Body of pancreas (tissue), 4 donors: ENCODE measurements around the gene MAP3K9. TPM values are rescaled to one million over a fixed set of nuclear protein-coding genes. Genes with fewer than 3 reads are reported as not detected.

Source experiments
- ATAC-seq: fragments of 150-250 bp; one replicate; pipeline ENCODE4 v1.9.1; 2016
- DNase-seq, 4 donors: peaks; one replicate each; pipeline ENCODE4 v3.0.0-alpha.2; 2019
- H3K27ac ChIP-seq, 4 donors: fragments of 200-600 bp; sonication (generic); 1 replicate in 3 of 4; 2 replicates in 1 of 4; pipeline versions ENCODE4 v1.5.1 to v1.6.1; 2016 to 2019; ENCODE audit warnings: mild to moderate bottlenecking in 1 of 4, mixed read lengths in 1 of 4, moderate library complexity in 1 of 4
- H3K27me3 ChIP-seq, 2 donors: fragments of 200-600 bp; sonication (generic); one replicate each; pipeline ENCODE4 v1.6.0; 2016; ENCODE audit warnings: mild to moderate bottlenecking in 1 of 2
- H3K36me3 ChIP-seq, 2 donors: fragments of 200-600 bp; sonication (generic); replicated peaks in 1 of 2; 2 replicates each; pipeline ENCODE4 v1.5.1; 2016; ENCODE audit warnings: low read depth in 2 of 2; ENCODE audit not compliant: insufficient read depth in 1 of 2
- H3K4me1 ChIP-seq: fragments of 200-600 bp; sonication (generic); one replicate; pipeline ENCODE4 v1.6.0; 2016
- H3K4me3 ChIP-seq, 2 donors: fragments of 200-600 bp; sonication (generic); 1 replicate in 1 of 2; 2 replicates in 1 of 2; pipeline ENCODE4 v1.5.1; 2016 to 2019
- H3K9me3 ChIP-seq, 3 donors: fragments of 200-600 bp; sonication (generic); 1 replicate in 2 of 3; 2 replicates in 1 of 3; pipeline ENCODE4 v1.5.1; 2016
- POLR2A ChIP-seq, 3 donors: fragments of 450-650 bp; IDR thresholded peaks; one replicate each; pipeline ENCODE4 v1.6.1; 2016; ENCODE audit warnings: antibody characterized with exemption in 3 of 3, mild to moderate bottlenecking in 2 of 3
- WGBS, 2 donors: methylation state at CpG; one replicate each; pipeline ENCODE4 v1.1.5; 2017; 5-methylcytosine and 5-hydroxymethylcytosine counted together
- intact Hi-C: fragments of 100-400 bp; cut with DNase I; formaldehyde crosslinking; loops from one replicate; pipeline ENCODE4 v1.15.1; 2023
- total RNA-seq, 2 donors: library from RNA; depleted of rRNA; stranded (reverse); fragments of >200 nt; gene quantifications; one replicate each; pipeline ENCODE4 v1.1.0, GENCODE V29; 2016
- TF ChIP-seq, protein P1 (sequence below), 7 experiments: fragments of 450-650 bp in 4 of 7; fragments of 200-600 bp in 3 of 7; sonication (generic) in 3 of 7; IDR thresholded peaks; one replicate each; pipeline ENCODE4 v1.5.1; 2016 to 2019; ENCODE audit warnings: antibody characterized with exemption in 7 of 7

Gene MAP3K9
- total RNA-seq, 2 donors from 2014 or later = 5.4 to 10.9 TPM

- no peak for TF ChIP-seq POLR2A (IDR thresholded peaks at IDR 0.05)
- TF ChIP-seq, protein P1, sequence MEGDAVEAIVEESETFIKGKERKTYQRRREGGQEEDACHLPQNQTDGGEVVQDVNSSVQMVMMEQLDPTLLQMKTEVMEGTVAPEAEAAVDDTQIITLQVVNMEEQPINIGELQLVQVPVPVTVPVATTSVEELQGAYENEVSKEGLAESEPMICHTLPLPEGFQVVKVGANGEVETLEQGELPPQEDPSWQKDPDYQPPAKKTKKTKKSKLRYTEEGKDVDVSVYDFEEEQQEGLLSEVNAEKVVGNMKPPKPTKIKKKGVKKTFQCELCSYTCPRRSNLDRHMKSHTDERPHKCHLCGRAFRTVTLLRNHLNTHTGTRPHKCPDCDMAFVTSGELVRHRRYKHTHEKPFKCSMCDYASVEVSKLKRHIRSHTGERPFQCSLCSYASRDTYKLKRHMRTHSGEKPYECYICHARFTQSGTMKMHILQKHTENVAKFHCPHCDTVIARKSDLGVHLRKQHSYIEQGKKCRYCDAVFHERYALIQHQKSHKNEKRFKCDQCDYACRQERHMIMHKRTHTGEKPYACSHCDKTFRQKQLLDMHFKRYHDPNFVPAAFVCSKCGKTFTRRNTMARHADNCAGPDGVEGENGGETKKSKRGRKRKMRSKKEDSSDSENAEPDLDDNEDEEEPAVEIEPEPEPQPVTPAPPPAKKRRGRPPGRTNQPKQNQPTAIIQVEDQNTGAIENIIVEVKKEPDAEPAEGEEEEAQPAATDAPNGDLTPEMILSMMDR (IDR thresholded peaks at IDR 0.05) = no peak
- H3K27ac ChIP-seq = no peak overlapping the region
- intact Hi-C loops = no loop called here
- 78 to 81% methylated on average over 7 of the region's 7 CpGs for WGBS, 2 donors
- no peaks in the 10 kb centered on the region for H3K9me3 ChIP-seq
- ATAC-seq (no peak), DNase-seq (no peak)
- no peaks in the 10 kb centered on the region for H3K36me3 ChIP-seq
- H3K4me3 ChIP-seq = no peak overlapping the region
- no peaks in the 10 kb centered on the region for H3K4me1 ChIP-seq
- H3K27me3 ChIP-seq = no peaks in the 10 kb centered on the region
Observed at GRCh38 chr14:70685474-70686197, 123.7 kb downstream of the MAP3K9 start.

GRCh38 chr14:70683983-70684382 lies 125.3 kb downstream of the MAP3K9 start:
- TF ChIP-seq POLR2A (IDR thresholded peaks at IDR 0.05) = no peak
- TF ChIP-seq, protein P1 (IDR thresholded peaks at IDR 0.05) = no peak
- Histone ChIP-seq H3K27ac (no peak overlapping the region), H3K27me3 (no peaks in the 10 kb centered on the region), H3K36me3 (no peaks in the 10 kb centered on the region), H3K9me3 (no peaks in the 10 kb centered on the region), H3K4me1 (no peaks in the 10 kb centered on the region), H3K4me3 (no peak overlapping the region)
- DNase-seq (no peak), ATAC-seq (no peak)
- intact Hi-C loops = no loop called here
- 48 to 51% methylated on average over 6 of the region's 6 CpGs for WGBS, 2 donors

- H3K27ac ChIP-seq = no peak overlapping the region
- no peak overlapping the region for H3K4me3 ChIP-seq
- H3K4me1 ChIP-seq = no peaks in the 10 kb centered on the region
- no peaks in the 10 kb centered on the region for H3K36me3 ChIP-seq
- no peaks in the 10 kb centered on the region for H3K9me3 ChIP-seq
- TF ChIP-seq, protein P1 (IDR thresholded peaks at IDR 0.05) = no peak
- TF ChIP-seq POLR2A (IDR thresholded peaks at IDR 0.05) = no peak
- H3K27me3 ChIP-seq = no peaks in the 10 kb centered on the region
- DNase-seq = no peak
- 85 to 92% methylated on average over 2 of the region's 2 CpGs for WGBS, 2 donors
- intact Hi-C loops = no loop called here
- ATAC-seq = no peak
Observed at GRCh38 chr14:70680748-70681147, 128.6 kb downstream of the MAP3K9 start.

DNA sequence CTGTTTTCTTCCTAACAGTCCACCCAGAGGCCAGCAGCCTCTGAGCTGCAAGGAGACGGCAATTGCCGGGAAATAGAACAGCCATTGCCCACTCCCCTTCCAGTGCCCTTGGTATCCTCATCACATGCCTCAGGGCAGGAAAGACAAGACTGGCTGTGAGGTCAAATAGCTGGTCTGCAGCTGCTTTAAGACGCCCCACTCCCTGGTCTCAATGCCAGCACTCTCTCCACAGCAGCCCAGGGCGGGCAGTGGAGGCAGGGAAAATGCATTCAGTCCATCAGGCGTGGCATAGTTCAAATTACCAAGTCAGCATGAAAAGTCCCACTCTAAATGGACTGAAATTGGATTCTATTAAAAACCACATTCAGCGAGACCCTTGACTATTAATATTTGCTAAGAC lies 132.0 kb downstream of the MAP3K9 start:
- H3K9me3 ChIP-seq = no peaks in the 10 kb centered on the region
- no peaks in the 10 kb centered on the region for H3K36me3 ChIP-seq
- TF ChIP-seq POLR2A (IDR thresholded peaks at IDR 0.05) = no peak
- TF ChIP-seq, protein P1 (IDR thresholded peaks at IDR 0.05) = no peak
- 83% methylated on average over 6 of the region's 6 CpGs for WGBS, 2 donors
- intact Hi-C loops = no loop called here
- ATAC-seq (no peak), DNase-seq (no peak)
- H3K4me3 ChIP-seq = no peak overlapping the region
- H3K27me3 ChIP-seq = no peaks in the 10 kb centered on the region
- no peaks in the 10 kb centered on the region for H3K4me1 ChIP-seq
- H3K27ac ChIP-seq = no peak overlapping the region

Other genes with a start within 250 kb of the MAP3K9 start
- 10 to 100 TPM; 22.4 to 29.8 TPM for gene MED6, start 208.9 kb downstream of the MAP3K9 start, total RNA-seq
- 1 to 10 TPM; 1.6 to 2.6 TPM for gene TTC9, start 167.6 kb downstream of the MAP3K9 start, total RNA-seq
- 10 to 100 TPM; 25.4 to 94.3 TPM for gene PCNX1, start 97.9 kb upstream of the MAP3K9 start, total RNA-seq